Peyer's patch (tissue), 4 donors: ENCODE data around the gene COG2.

Experiments
- CTCF ChIP-seq, 6 experiments: fragments of 450-650 bp in 4 of 6; fragments of 200-600 bp in 2 of 6; sonication (generic) in 1 of 6; IDR thresholded peaks; one replicate each; pipeline ENCODE4 v1.5.1; 2017 to 2019; ENCODE audit warnings: antibody characterized with exemption in 6 of 6, mild to moderate bottlenecking in 3 of 6, moderate library complexity in 1 of 6
- POLR2A ChIP-seq, 2 donors: fragments of 450-650 bp; IDR thresholded peaks; one replicate each; pipeline ENCODE4 v1.5.1; 2017; ENCODE audit warnings: antibody characterized with exemption in 2 of 2, mild to moderate bottlenecking in 2 of 2, moderate library complexity in 2 of 2

- no peak for TF ChIP-seq CTCF (IDR thresholded peaks at IDR 0.05)
- TF ChIP-seq POLR2A (IDR thresholded peaks at IDR 0.05): no peak
Observed at GRCh38 chr1:230674581-230674980, 32.3 kb downstream of the COG2 start.
